Panc1 (cell line): Measurements from ENCODE around the gene ARFRP1. TPM values are rescaled to one million over a fixed set of nuclear protein-coding genes. Genes with fewer than 3 reads are reported as not detected.

Experiments used
- ATAC-seq: fragments of 200-7000 bp; cut with Tn5 transposase; 2 replicates; pipeline ENCODE4 v1.9.1; 2020; ENCODE audit warnings: mild to moderate bottlenecking, moderate library complexity
- BruUV-seq: library from RNA; stranded (reverse); fragments of 400-500 nt; replicated peaks from 2 replicates; lab custom pipeline; 2021; lab: Mats Ljungman, UMichigan
- CTCF ChIA-PET: fragments of 300-600 bp; sonication (Branson Sonifier 250); formaldehyde crosslinking; loops from one replicate; lab custom pipeline; 2022; ENCODE audit warnings: antibody characterized with exemption; lab: Charles Lee
- POLR2A ChIA-PET: fragments of 300-600 bp; sonication (Branson Sonifier 250); formaldehyde crosslinking; loops from one replicate; lab custom pipeline; 2022; ENCODE audit warnings: antibody characterized with exemption; lab: Charles Lee
- DNase-seq: peaks from one replicate; pipeline ENCODE4 v3.0.0-alpha.2; 2010; ENCODE audit warnings: low read depth, low spot score
- H3K27ac ChIP-seq: 2 replicates; pipeline ENCODE4 v1.5.1; 2011; ENCODE audit warnings: mild to moderate bottlenecking, low read length, inconsistent platforms
- H3K27me3 ChIP-seq: fragments of 200-500 bp; sonication (Bioruptor generic); 2 replicates; pipeline ENCODE4 v1.6.0; 2014; ENCODE audit warnings: low read length, inconsistent platforms; ENCODE audit not compliant: control insufficient read depth, insufficient read depth
- H3K36me3 ChIP-seq: fragments of 200-500 bp; sonication (Bioruptor generic); 2 replicates; pipeline ENCODE4 v1.5.1; 2014; ENCODE audit warnings: inconsistent platforms, mild to moderate bottlenecking, low read length, moderate library complexity; ENCODE audit not compliant: control insufficient read depth, insufficient read depth
- H3K4me1 ChIP-seq: 2 replicates; pipeline ENCODE4 v1.5.1; 2011; ENCODE audit warnings: inconsistent platforms, mild to moderate bottlenecking, low read length, moderate library complexity; ENCODE audit not compliant: control insufficient read depth, insufficient read depth
- H3K4me3 ChIP-seq, 2 experiments: 2 replicates each; pipeline ENCODE4 v1.5.1; 2011 to 2012; ENCODE audit warnings: low read depth in 2 of 2, low read length in 2 of 2, mild to moderate bottlenecking in 2 of 2, inconsistent platforms in 1 of 2, moderate library complexity in 1 of 2
- H3K9me3 ChIP-seq: fragments of 200-500 bp; sonication (Bioruptor generic); 2 replicates; pipeline ENCODE4 v1.5.1; 2014; ENCODE audit warnings: low read depth, mild to moderate bottlenecking, inconsistent platforms, low read length, moderate library complexity; ENCODE audit not compliant: control insufficient read depth, insufficient read depth
- POLR2AphosphoS5 ChIP-seq: IDR thresholded peaks from 2 replicates; pipeline ENCODE4 v1.6.1; 2012; ENCODE audit warnings: mild to moderate bottlenecking, low read depth, low read length, moderate library complexity
- SIN3A ChIP-seq: IDR thresholded peaks from 2 replicates; pipeline ENCODE4 v1.6.1; 2012; ENCODE audit warnings: low read depth, mild to moderate bottlenecking, low read length, moderate library complexity, borderline replicate concordance; ENCODE audit not compliant: insufficient read depth
- TCF7L2 ChIP-seq: IDR thresholded peaks from 2 replicates; pipeline ENCODE4 v1.6.1; 2011; ENCODE audit warnings: mild to moderate bottlenecking, low read depth, low read length, inconsistent platforms
- in situ Hi-C: cut with HindIII; loops from 2 replicates; pipeline ENCODE4 v1.10.0; 2016; ENCODE audit warnings: low sequenced_read_pairs, low pct_unique_long_range_greater_than_20kb
- intact Hi-C: fragments of 100-400 bp; cut with micrococcal nuclease; formaldehyde crosslinking; loops from one replicate; pipeline ENCODE4 v1.10.0; 2022; ENCODE audit not compliant: unreplicated experiment
- total RNA-seq: library from RNA; stranded (reverse); gene quantifications from one replicate; pipeline ENCODE4 v1.2.1, GENCODE V29; 2021; ENCODE audit not compliant: unreplicated experiment
- TF ChIP-seq, protein P1 (sequence below), 2 experiments: IDR thresholded peaks; 2 replicates each; pipeline ENCODE4 v1.6.1; 2011 to 2012; ENCODE audit warnings: low read depth in 2 of 2, control low read depth in 1 of 2, low read length in 1 of 2, mild to moderate bottlenecking in 1 of 2, moderate library complexity in 1 of 2; ENCODE audit not compliant: insufficient read depth in 1 of 2
- TF ChIP-seq, protein P2 (sequence below): fragments of 450-650 bp; IDR thresholded peaks from 2 replicates; pipeline ENCODE4 v1.5.1; 2017; ENCODE audit warnings: mild to moderate bottlenecking

ARFRP1 gene
- total RNA-seq, 1 experiment from 2014 or later, result 57.9 TPM

DNA sequence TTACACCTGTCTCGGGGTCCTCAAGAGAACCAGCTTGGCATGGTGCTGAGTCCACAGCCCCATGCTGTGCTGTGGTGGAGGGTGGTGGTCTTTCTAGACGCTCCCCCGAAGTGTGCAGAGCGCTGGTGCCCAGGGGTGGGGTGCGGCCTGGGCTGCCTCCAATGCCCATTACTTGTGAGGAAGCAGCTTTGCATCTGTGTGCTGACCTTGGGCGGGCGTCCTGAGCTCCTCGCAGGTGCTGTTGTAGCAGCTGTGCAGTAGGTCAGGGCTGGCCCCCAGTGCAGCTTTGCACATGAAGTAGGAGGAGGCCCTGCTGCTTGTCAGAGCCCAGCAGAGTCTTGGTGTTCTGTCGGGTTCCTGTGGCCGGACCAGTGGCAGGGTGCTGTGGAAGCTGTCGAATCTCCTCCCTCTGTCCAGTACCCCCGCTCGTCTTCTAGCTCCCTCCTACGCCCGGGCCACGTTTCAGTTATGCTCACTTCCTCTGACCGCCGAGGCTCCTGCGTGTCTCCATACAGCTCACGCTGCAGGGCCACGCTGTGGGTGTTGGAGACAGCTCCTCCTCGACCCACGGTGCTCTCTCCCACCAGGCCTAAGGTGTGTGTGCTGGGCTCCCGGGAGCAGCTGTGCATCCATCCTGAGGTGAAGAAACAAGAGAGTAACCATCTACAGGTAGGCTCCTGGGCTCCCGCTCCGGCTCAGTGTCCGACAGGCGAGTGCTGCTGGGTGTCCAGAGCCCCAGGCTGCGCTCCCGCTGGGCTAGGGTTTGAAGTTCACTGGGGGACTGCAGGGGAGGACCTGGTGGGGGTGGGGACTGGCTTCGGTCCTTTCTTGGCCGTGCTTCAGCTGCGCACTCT is 45.6 kb downstream of the ARFRP1 start:
- intact Hi-C loops, result no loop called here
- Histone ChIP-seq H3K4me3 (no peak overlapping the region), H3K36me3 (peaks cover 3% of the 10 kb centered on the region; the same call in 1 of the 2 replicates), H3K4me1 (peaks cover 8% of the 10 kb centered on the region), H3K27ac (no peak overlapping the region), H3K27me3 (no peaks in the 10 kb centered on the region), H3K9me3 (no peaks in the 10 kb centered on the region)
- ChIA-PET CTCF (no interaction called here), POLR2A (no interaction called here)
- ATAC-seq (no peak), DNase-seq (no peak)
- in situ Hi-C loops, result no loop called here
- no TSS peak for BruUV-seq
- TF ChIP-seq, protein P1, sequence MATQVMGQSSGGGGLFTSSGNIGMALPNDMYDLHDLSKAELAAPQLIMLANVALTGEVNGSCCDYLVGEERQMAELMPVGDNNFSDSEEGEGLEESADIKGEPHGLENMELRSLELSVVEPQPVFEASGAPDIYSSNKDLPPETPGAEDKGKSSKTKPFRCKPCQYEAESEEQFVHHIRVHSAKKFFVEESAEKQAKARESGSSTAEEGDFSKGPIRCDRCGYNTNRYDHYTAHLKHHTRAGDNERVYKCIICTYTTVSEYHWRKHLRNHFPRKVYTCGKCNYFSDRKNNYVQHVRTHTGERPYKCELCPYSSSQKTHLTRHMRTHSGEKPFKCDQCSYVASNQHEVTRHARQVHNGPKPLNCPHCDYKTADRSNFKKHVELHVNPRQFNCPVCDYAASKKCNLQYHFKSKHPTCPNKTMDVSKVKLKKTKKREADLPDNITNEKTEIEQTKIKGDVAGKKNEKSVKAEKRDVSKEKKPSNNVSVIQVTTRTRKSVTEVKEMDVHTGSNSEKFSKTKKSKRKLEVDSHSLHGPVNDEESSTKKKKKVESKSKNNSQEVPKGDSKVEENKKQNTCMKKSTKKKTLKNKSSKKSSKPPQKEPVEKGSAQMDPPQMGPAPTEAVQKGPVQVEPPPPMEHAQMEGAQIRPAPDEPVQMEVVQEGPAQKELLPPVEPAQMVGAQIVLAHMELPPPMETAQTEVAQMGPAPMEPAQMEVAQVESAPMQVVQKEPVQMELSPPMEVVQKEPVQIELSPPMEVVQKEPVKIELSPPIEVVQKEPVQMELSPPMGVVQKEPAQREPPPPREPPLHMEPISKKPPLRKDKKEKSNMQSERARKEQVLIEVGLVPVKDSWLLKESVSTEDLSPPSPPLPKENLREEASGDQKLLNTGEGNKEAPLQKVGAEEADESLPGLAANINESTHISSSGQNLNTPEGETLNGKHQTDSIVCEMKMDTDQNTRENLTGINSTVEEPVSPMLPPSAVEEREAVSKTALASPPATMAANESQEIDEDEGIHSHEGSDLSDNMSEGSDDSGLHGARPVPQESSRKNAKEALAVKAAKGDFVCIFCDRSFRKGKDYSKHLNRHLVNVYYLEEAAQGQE (IDR thresholded peaks at IDR 0.05; ENCODE audit: insufficient read depth in 1 of 2, low read depth in 2 of 2, low read length in 1 of 2), result no peak

DNA sequence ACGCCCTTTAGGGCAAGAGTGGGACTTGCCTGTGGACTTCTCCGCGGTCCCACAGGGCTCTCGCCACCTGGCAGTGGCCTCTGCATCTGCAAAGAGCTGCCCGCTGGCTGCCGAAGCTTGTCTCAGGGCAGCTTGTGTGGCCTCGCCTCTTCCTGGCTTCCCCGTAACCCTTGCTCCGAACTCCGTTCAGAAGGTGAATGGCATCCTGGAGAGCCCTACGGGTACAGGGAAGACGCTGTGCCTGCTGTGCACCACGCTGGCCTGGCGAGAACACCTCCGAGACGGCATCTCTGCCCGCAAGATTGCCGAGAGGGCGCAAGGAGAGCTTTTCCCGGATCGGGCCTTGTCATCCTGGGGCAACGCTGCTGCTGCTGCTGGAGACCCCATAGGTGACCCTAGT is 46.7 kb downstream of the ARFRP1 start:
- H3K27ac ChIP-seq, result no peak overlapping the region
- intact Hi-C loops (no loop called here), in situ Hi-C loops (no loop called here)
- ATAC-seq (no peak), DNase-seq (no peak)
- BruUV-seq, result no TSS peak
- H3K9me3 ChIP-seq, result no peaks in the 10 kb centered on the region
- ChIA-PET CTCF (no interaction called here), POLR2A (interaction anchor here (0.5 kb wide), 1 partner anchor 57 kb away, joined by 6 read pairs; no protein-coding TSS in a partner anchor)
- peaks cover 3% of the 10 kb centered on the region; the same call in 1 of the 2 replicates for H3K36me3 ChIP-seq
- TF ChIP-seq, protein P1 (IDR thresholded peaks at IDR 0.05; ENCODE audit: insufficient read depth in 1 of 2, low read depth in 2 of 2, low read length in 1 of 2), result no peak
- TF ChIP-seq, protein P2, sequence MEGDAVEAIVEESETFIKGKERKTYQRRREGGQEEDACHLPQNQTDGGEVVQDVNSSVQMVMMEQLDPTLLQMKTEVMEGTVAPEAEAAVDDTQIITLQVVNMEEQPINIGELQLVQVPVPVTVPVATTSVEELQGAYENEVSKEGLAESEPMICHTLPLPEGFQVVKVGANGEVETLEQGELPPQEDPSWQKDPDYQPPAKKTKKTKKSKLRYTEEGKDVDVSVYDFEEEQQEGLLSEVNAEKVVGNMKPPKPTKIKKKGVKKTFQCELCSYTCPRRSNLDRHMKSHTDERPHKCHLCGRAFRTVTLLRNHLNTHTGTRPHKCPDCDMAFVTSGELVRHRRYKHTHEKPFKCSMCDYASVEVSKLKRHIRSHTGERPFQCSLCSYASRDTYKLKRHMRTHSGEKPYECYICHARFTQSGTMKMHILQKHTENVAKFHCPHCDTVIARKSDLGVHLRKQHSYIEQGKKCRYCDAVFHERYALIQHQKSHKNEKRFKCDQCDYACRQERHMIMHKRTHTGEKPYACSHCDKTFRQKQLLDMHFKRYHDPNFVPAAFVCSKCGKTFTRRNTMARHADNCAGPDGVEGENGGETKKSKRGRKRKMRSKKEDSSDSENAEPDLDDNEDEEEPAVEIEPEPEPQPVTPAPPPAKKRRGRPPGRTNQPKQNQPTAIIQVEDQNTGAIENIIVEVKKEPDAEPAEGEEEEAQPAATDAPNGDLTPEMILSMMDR, result no peak
- TF ChIP-seq TCF7L2 (no peak), SIN3A (no peak), POLR2AphosphoS5 (no peak)
- H3K4me1 ChIP-seq, result peaks cover 9% of the 10 kb centered on the region
- H3K4me3 ChIP-seq, result no peak overlapping the region
- H3K27me3 ChIP-seq, result no peaks in the 10 kb centered on the region
